H9 (cell line): ENCODE results near the gene TMPRSS5. TPM values are rescaled to one million over a fixed set of nuclear protein-coding genes. Genes with fewer than 3 reads are reported as not detected.

Experiments
- DNase-seq: peaks from one replicate; pipeline ENCODE4 v3.0.0-alpha.2; 2017
- H2AFZ ChIP-seq: one replicate; pipeline ENCODE4 v1.6.1; 2013; ENCODE audit warnings: mild to moderate bottlenecking, low read length, control low read depth, moderate library complexity
- H2AK5ac ChIP-seq: 2 replicates; pipeline ENCODE4 v1.6.1; 2013; ENCODE audit warnings: low read length, control low read depth, mixed read lengths; ENCODE audit not compliant: insufficient read length
- H2BK120ac ChIP-seq: one replicate; pipeline ENCODE4 v1.6.1; 2013; ENCODE audit warnings: low read depth, mild to moderate bottlenecking, low read length, control low read depth, inconsistent platforms; ENCODE audit not compliant: poor library complexity, severe bottlenecking
- H2BK12ac ChIP-seq: 2 replicates; pipeline ENCODE4 v1.6.1; 2013; ENCODE audit warnings: low read length, control low read depth, mixed read lengths, low read depth; ENCODE audit not compliant: insufficient read length
- H2BK15ac ChIP-seq: 2 replicates; pipeline ENCODE4 v1.6.1; 2013; ENCODE audit warnings: low read depth, low read length, control low read depth
- H2BK20ac ChIP-seq: one replicate; pipeline ENCODE4 v1.6.1; 2013; ENCODE audit warnings: low read depth, mild to moderate bottlenecking, low read length, control low read depth, inconsistent platforms; ENCODE audit not compliant: poor library complexity, severe bottlenecking
- H2BK5ac ChIP-seq: 2 replicates; pipeline ENCODE4 v1.6.1; 2013; ENCODE audit warnings: low read length, control low read depth, mixed read lengths; ENCODE audit not compliant: insufficient read length
- H3K14ac ChIP-seq: 2 replicates; pipeline ENCODE4 v1.6.1; 2013; ENCODE audit warnings: low read length, control low read depth; ENCODE audit not compliant: insufficient read depth
- H3K18ac ChIP-seq: 2 replicates; pipeline ENCODE4 v1.6.1; 2013; ENCODE audit warnings: low read depth, mild to moderate bottlenecking, mixed read lengths, low read length, control low read depth; ENCODE audit not compliant: insufficient read length
- H3K23ac ChIP-seq: 2 replicates; pipeline ENCODE4 v1.6.1; 2013; ENCODE audit warnings: low read length, control low read depth, mixed read lengths, low read depth; ENCODE audit not compliant: insufficient read length
- H3K23me2 ChIP-seq: 2 replicates; pipeline ENCODE4 v1.6.1; 2013; ENCODE audit warnings: low read depth, mild to moderate bottlenecking, mixed read lengths, low read length, control low read depth; ENCODE audit not compliant: insufficient read length, poor library complexity, severe bottlenecking
- H3K27ac ChIP-seq: 2 replicates; pipeline ENCODE4 v1.5.1; 2013; ENCODE audit warnings: low read length, control low read depth, mixed read lengths, low read depth; ENCODE audit not compliant: insufficient read length
- H3K27me3 ChIP-seq: 2 replicates; pipeline ENCODE4 v1.6.1; 2013; ENCODE audit warnings: low read length, control low read depth, inconsistent platforms; ENCODE audit not compliant: insufficient read depth
- H3K4ac ChIP-seq: 2 replicates; pipeline ENCODE4 v1.6.1; 2013; ENCODE audit warnings: low read depth, mild to moderate bottlenecking, control low read depth, inconsistent platforms, low read length, moderate library complexity
- H3K4me1 ChIP-seq: 2 replicates; pipeline ENCODE4 v1.6.1; 2013; ENCODE audit warnings: low read length, control low read depth, inconsistent platforms; ENCODE audit not compliant: insufficient read depth
- H3K4me2 ChIP-seq: 2 replicates; pipeline ENCODE4 v1.6.1; 2013; ENCODE audit warnings: low read length, control low read depth, mixed read lengths; ENCODE audit not compliant: insufficient read length, insufficient read depth
- H3K56ac ChIP-seq: 2 replicates; pipeline ENCODE4 v1.6.1; 2013; ENCODE audit warnings: low read depth, mild to moderate bottlenecking, mixed read lengths, low read length, control low read depth; ENCODE audit not compliant: insufficient read length
- H3K79me1 ChIP-seq: 2 replicates; pipeline ENCODE4 v1.6.1; 2013; ENCODE audit warnings: low read depth, mild to moderate bottlenecking, moderate library complexity, low read length, control low read depth, inconsistent platforms; ENCODE audit not compliant: insufficient read depth, poor library complexity, severe bottlenecking
- H3K79me2 ChIP-seq: 2 replicates; pipeline ENCODE4 v1.6.1; 2013; ENCODE audit warnings: low read length, control low read depth, inconsistent platforms; ENCODE audit not compliant: insufficient read depth
- H3K9ac ChIP-seq: 2 replicates; pipeline ENCODE4 v1.6.1; 2013; ENCODE audit warnings: low read length, control low read depth, mixed read lengths; ENCODE audit not compliant: insufficient read length; ENCODE audit errors: extremely low read depth
- H3K9me3 ChIP-seq: one replicate; pipeline ENCODE4 v1.6.1; 2013; ENCODE audit warnings: low read depth, low read length, inconsistent platforms; ENCODE audit not compliant: control insufficient read depth
- H3T11ph ChIP-seq: one replicate; pipeline ENCODE4 v1.6.1; 2013; ENCODE audit warnings: mild to moderate bottlenecking, low read length, control low read depth, inconsistent platforms
- H4K20me1 ChIP-seq: one replicate; pipeline ENCODE4 v1.6.1; 2013; ENCODE audit not compliant: control insufficient read depth, insufficient read length, insufficient read depth
- H4K5ac ChIP-seq: 2 replicates; pipeline ENCODE4 v1.6.1; 2013; ENCODE audit warnings: low read depth, mild to moderate bottlenecking, mixed read lengths, low read length, control low read depth; ENCODE audit not compliant: insufficient read length
- H4K8ac ChIP-seq: replicated peaks from 2 replicates; pipeline ENCODE4 v1.6.1; 2013; ENCODE audit warnings: low read length, control low read depth, mixed read lengths, low read depth; ENCODE audit not compliant: insufficient read length
- H4K91ac ChIP-seq: 2 replicates; pipeline ENCODE4 v1.6.1; 2013; ENCODE audit warnings: low read depth, mild to moderate bottlenecking, moderate library complexity, mixed read lengths, low read length, control low read depth; ENCODE audit not compliant: insufficient read length
- H3K27ac Mint-ChIP-seq, 3 experiments: 2 replicates in 2 of 3; 3 replicates in 1 of 3; pipeline ENCODE4 v1.8.0; 2020 to 2021; ENCODE audit warnings: mixed read lengths in 3 of 3, mild to moderate bottlenecking in 1 of 3, moderate library complexity in 1 of 3
- H3K27me3 Mint-ChIP-seq: 2 replicates; pipeline ENCODE4 v1.8.0; 2021; ENCODE audit warnings: low read depth, mild to moderate bottlenecking, moderate library complexity, mixed read lengths
- H3K36me3 Mint-ChIP-seq, 3 experiments: 2 replicates in 2 of 3; 3 replicates in 1 of 3; pipeline ENCODE4 v1.8.0; 2020 to 2021; ENCODE audit warnings: low read depth in 3 of 3, mixed read lengths in 3 of 3; ENCODE audit not compliant: insufficient read depth in 1 of 3
- H3K4me1 Mint-ChIP-seq, 2 experiments: 2 replicates each; pipeline ENCODE4 v1.8.0; 2020; ENCODE audit warnings: mixed read lengths in 2 of 2
- H3K4me3 Mint-ChIP-seq, 2 experiments: 2 replicates in 1 of 2; 3 replicates in 1 of 2; pipeline ENCODE4 v1.8.0; 2020 to 2021; ENCODE audit warnings: mild to moderate bottlenecking in 2 of 2, mixed read lengths in 2 of 2, moderate library complexity in 1 of 2
- H3K9me3 Mint-ChIP-seq, 2 experiments: 2 replicates in 1 of 2; 3 replicates in 1 of 2; pipeline ENCODE4 v1.8.0; 2020; ENCODE audit warnings: mild to moderate bottlenecking in 2 of 2, mixed read lengths in 2 of 2, moderate library complexity in 1 of 2
- WGBS: extraction: QIAGEN DNeasy Blood & Tissue Kit; methylation state at CpG from one replicate; pipeline ENCODE4 v1.1.7; 2013; ENCODE audit warnings: missing lambda C conversion rate, low lambda C conversion rate, mixed read lengths; ENCODE audit not compliant: insufficient read length; ENCODE audit errors: extremely low coverage; 5-methylcytosine and 5-hydroxymethylcytosine counted together
- total RNA-seq: library from RNA; stranded (reverse); gene quantifications from 2 replicates; pipeline ENCODE4 v1.2.1, GENCODE V29; 2021
- TF ChIP-seq, protein P1 (sequence below): fragments of 200-600 bp; sonication (generic); conservative IDR thresholded peaks from 3 replicates; pipeline ENCODE4 v1.8.0; 2021; ENCODE audit warnings: antibody characterized with exemption, mild to moderate bottlenecking

TMPRSS5 gene
- total RNA-seq, 1 experiment from 2014 or later = 0.37 TPM

DNA sequence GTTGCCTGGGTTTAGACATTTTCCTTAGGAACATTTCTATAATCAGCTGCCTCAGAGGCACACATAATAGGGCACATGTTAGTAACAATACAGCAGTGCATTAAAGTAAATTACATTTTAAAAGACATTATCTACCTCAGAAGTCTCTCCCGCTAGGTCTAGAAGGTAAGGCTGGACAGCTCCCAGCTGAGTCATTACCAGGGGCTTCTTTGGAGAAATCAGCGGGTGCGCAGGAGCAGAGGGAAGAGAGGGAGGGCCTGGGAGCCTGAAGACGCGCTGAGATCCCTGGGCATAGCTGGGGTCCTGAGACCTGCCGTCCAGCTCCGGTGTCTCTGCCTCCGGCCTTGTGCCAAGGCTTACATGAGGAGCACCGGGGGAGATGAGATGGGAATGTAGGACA, 67.7 kb downstream of the TMPRSS5 start:
- Histone ChIP-seq H3T11ph (no peak overlapping the region), H2BK120ac (no peak overlapping the region), H2BK20ac (no peak overlapping the region), H3K27ac (no peak overlapping the region), H3K4me2 (no peak overlapping the region), H3K23ac (no peak overlapping the region), H3K23me2 (no peaks in the 10 kb centered on the region), H3K14ac (no peak overlapping the region), H3K4ac (no peak overlapping the region), H3K9me3 (no peaks in the 10 kb centered on the region), H4K8ac (no peak overlapping the region), H4K91ac (no peak overlapping the region), H3K79me2 (no peaks in the 10 kb centered on the region), H3K9ac (no peak overlapping the region), H4K5ac (no peak overlapping the region), H2BK12ac (no peak overlapping the region), H3K56ac (no peak overlapping the region), H3K27me3 (no peaks in the 10 kb centered on the region), H3K4me1 (no peaks in the 10 kb centered on the region), H4K20me1 (no peaks in the 10 kb centered on the region), H2AK5ac (no peak overlapping the region), H2AFZ (no peak overlapping the region), H3K18ac (no peak overlapping the region), H2BK15ac (no peak overlapping the region), H3K79me1 (no peaks in the 10 kb centered on the region), H2BK5ac (no peak overlapping the region)
- TF ChIP-seq, protein P1, sequence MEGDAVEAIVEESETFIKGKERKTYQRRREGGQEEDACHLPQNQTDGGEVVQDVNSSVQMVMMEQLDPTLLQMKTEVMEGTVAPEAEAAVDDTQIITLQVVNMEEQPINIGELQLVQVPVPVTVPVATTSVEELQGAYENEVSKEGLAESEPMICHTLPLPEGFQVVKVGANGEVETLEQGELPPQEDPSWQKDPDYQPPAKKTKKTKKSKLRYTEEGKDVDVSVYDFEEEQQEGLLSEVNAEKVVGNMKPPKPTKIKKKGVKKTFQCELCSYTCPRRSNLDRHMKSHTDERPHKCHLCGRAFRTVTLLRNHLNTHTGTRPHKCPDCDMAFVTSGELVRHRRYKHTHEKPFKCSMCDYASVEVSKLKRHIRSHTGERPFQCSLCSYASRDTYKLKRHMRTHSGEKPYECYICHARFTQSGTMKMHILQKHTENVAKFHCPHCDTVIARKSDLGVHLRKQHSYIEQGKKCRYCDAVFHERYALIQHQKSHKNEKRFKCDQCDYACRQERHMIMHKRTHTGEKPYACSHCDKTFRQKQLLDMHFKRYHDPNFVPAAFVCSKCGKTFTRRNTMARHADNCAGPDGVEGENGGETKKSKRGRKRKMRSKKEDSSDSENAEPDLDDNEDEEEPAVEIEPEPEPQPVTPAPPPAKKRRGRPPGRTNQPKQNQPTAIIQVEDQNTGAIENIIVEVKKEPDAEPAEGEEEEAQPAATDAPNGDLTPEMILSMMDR = no peak
- no peak for DNase-seq
- H3K4me1 Mint-ChIP-seq = no peaks in the 10 kb centered on the region
- H3K27me3 Mint-ChIP-seq = peaks cover 39% of the 10 kb centered on the region
- H3K27ac Mint-ChIP-seq = no peak overlapping the region
- WGBS = no CpG with 5 or more reads among the region's 9 CpGs
- peaks cover 0 to 3% (median 2%) of the 10 kb centered on the region in 3 experiments; a peak in 2 of 7 replicates for H3K36me3 Mint-ChIP-seq
- H3K4me3 Mint-ChIP-seq = no peak overlapping the region
- H3K9me3 Mint-ChIP-seq = peaks cover 3 to 5% of the 10 kb centered on the region in 2 experiments; a peak in 3 of 5 replicates
